GM23338 (cell line): ENCODE measurements around the gene IKZF1.

Source experiments
- CREB1 ChIP-seq: fragments of 250-450 bp; sonication (Bioruptor Pico); IDR thresholded peaks from 2 replicates; pipeline ENCODE4 v1.5.0; 2020; ENCODE audit warnings: low read depth, mild to moderate bottlenecking, moderate library complexity
- EZH2 ChIP-seq: fragments of 200-600 bp; sonication (generic); IDR thresholded peaks from one replicate; pipeline ENCODE4 v1.8.0; 2017; ENCODE audit warnings: antibody characterized with exemption, mild to moderate bottlenecking, low read depth; ENCODE audit not compliant: unreplicated experiment
- EZH2phosphoT487 ChIP-seq: fragments of 200-600 bp; sonication (generic); IDR thresholded peaks from one replicate; pipeline ENCODE4 v1.8.1; 2018; ENCODE audit warnings: antibody characterized with exemption; ENCODE audit not compliant: unreplicated experiment
- JUNB ChIP-seq: IDR thresholded peaks from one replicate; pipeline ENCODE4 v1.6.1; 2016; ENCODE audit warnings: antibody characterized with exemption; ENCODE audit not compliant: unreplicated experiment
- POLR2AphosphoS5 ChIP-seq: IDR thresholded peaks from 2 replicates; pipeline ENCODE4 v1.6.1; 2016; ENCODE audit warnings: antibody characterized with exemption, low read depth
- REST ChIP-seq: IDR thresholded peaks from one replicate; pipeline ENCODE4 v1.6.1; 2018; ENCODE audit warnings: antibody characterized with exemption; ENCODE audit not compliant: unreplicated experiment
- STAT1 ChIP-seq: IDR thresholded peaks from one replicate; pipeline ENCODE4 v1.6.1; 2016; ENCODE audit warnings: antibody characterized with exemption; ENCODE audit not compliant: unreplicated experiment
- TF ChIP-seq, protein P1 (sequence below), 2 experiments: fragments of 200-600 bp in 1 of 2; sonication (generic) in 1 of 2; conservative IDR thresholded peaks; 2 replicates each; pipeline versions ENCODE4 v1.5.1 to v1.6.1; 2016 to 2017; ENCODE audit warnings: antibody characterized with exemption in 2 of 2, low read depth in 2 of 2, mild to moderate bottlenecking in 2 of 2, moderate library complexity in 1 of 2
- TF ChIP-seq, protein P2 (sequence below): IDR thresholded peaks from 2 replicates; pipeline ENCODE4 v1.6.1; 2016; ENCODE audit warnings: antibody characterized with exemption

DNA sequence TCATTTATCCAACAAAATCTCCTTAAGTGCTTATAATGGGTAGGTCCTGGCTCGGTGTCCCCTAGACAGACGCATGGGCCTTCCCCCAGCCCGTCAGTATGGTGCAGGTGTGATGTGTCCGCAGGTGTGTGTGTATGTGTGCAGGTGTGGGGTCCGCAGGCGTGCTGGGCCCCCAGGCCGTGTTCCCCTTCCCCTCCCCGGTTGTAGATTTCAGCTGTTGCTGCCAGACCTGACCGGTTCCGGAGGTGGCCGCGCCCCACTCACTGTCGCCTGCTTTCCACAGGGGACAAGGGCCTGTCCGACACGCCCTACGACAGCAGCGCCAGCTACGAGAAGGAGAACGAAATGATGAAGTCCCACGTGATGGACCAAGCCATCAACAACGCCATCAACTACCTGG is 95.1 kb downstream of the IKZF1 start:
- TF ChIP-seq POLR2AphosphoS5 (no peak), EZH2 (no peak), REST (no peak), CREB1 (CRISPR knock-in tag) (no peak), JUNB (no peak), EZH2phosphoT487 (no peak), STAT1 (no peak)
- TF ChIP-seq, protein P1, sequence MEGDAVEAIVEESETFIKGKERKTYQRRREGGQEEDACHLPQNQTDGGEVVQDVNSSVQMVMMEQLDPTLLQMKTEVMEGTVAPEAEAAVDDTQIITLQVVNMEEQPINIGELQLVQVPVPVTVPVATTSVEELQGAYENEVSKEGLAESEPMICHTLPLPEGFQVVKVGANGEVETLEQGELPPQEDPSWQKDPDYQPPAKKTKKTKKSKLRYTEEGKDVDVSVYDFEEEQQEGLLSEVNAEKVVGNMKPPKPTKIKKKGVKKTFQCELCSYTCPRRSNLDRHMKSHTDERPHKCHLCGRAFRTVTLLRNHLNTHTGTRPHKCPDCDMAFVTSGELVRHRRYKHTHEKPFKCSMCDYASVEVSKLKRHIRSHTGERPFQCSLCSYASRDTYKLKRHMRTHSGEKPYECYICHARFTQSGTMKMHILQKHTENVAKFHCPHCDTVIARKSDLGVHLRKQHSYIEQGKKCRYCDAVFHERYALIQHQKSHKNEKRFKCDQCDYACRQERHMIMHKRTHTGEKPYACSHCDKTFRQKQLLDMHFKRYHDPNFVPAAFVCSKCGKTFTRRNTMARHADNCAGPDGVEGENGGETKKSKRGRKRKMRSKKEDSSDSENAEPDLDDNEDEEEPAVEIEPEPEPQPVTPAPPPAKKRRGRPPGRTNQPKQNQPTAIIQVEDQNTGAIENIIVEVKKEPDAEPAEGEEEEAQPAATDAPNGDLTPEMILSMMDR (conservative IDR thresholded peaks at IDR 0.05; ENCODE audit: low read depth in 2 of 2) = no peak
- TF ChIP-seq, protein P2, sequence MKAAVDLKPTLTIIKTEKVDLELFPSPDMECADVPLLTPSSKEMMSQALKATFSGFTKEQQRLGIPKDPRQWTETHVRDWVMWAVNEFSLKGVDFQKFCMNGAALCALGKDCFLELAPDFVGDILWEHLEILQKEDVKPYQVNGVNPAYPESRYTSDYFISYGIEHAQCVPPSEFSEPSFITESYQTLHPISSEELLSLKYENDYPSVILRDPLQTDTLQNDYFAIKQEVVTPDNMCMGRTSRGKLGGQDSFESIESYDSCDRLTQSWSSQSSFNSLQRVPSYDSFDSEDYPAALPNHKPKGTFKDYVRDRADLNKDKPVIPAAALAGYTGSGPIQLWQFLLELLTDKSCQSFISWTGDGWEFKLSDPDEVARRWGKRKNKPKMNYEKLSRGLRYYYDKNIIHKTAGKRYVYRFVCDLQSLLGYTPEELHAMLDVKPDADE = no peak
